Measurements from ENCODE around the gene C15orf61. TPM values are rescaled to one million over a fixed set of nuclear protein-coding genes. Genes with fewer than 3 reads are reported as not detected.

The C15orf61 gene
- total and polyA plus RNA-seq, 2 of the 13 experiments (the other 11 are each of a cell fraction or from before 2014, with no cell fraction given), result 2.1 to 6.6 TPM

DNA sequence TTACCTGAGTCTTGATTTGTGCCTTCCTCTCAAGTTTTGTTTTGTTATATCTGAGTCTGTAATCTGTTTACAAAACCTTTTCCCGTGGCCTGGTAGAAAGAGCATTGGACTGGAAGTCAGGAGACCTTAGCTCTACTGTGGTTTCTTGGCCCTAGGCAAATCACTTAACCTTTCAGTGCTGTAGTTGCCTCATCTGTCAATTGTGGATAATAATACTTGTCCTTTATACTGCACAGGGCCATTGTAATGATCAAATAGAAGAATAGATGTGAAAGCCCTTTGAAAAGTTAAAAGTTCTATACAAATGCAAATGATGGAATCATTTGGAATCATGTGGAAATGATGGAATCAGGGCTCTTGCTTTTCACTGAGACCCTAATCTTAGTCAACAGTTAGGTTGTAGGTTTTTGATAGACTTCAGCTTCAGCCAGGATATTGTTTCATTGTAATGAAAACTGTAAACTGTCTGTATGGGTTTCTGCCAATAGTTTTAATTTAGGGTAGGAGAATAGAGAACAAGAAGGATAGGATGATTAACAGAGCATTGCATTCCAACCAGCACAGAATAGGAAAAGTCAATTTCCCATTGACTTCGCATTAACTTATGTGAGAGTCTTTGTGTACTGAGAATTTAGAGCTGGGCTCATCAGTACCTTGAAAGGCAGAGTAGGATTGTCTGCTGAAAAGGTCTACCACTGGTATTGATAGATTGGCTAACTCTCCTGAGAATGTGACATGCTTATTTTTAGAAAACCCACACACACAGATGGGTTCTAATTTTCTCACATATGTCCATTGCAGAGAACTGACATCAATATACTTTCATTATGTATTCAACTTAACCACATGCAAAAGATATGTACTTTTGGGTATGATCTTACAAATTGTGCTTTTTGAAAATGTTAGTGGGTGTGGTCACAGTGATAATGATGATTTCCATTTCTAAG is 43.4 kb downstream of the C15orf61 start (continued):
- TF ChIP-seq, protein P1, sequence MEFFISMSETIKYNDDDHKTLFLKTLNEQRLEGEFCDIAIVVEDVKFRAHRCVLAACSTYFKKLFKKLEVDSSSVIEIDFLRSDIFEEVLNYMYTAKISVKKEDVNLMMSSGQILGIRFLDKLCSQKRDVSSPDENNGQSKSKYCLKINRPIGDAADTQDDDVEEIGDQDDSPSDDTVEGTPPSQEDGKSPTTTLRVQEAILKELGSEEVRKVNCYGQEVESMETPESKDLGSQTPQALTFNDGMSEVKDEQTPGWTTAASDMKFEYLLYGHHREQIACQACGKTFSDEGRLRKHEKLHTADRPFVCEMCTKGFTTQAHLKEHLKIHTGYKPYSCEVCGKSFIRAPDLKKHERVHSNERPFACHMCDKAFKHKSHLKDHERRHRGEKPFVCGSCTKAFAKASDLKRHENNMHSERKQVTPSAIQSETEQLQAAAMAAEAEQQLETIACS (CRISPR knock-in tag; IDR thresholded peaks at IDR 0.05), result no peak
- TF ChIP-seq BCL3 (CRISPR knock-in tag; IDR thresholded peaks at IDR 0.05) (no peak), ZNF253 (CRISPR knock-in tag; IDR thresholded peaks at IDR 0.05; ENCODE audit: borderline replicate concordance) (no peak), ZFP90 (CRISPR knock-in tag; IDR thresholded peaks at IDR 0.05; ENCODE audit: borderline replicate concordance) (no peak), ZFP36 (IDR thresholded peaks at IDR 0.05; ENCODE audit: borderline replicate concordance, low read depth, low read length, partially characterized antibody) (no peak), TBX2 (CRISPR knock-in tag; IDR thresholded peaks at IDR 0.05; ENCODE audit: borderline replicate concordance) (no peak), ZNF275 (CRISPR knock-in tag; IDR thresholded peaks at IDR 0.05; ENCODE audit: borderline replicate concordance) (no peak), SCMH1 (CRISPR knock-in tag; IDR thresholded peaks at IDR 0.05; ENCODE audit: borderline replicate concordance) (no peak), MATR3 (CRISPR knock-in tag; IDR thresholded peaks at IDR 0.05) (no peak)
- TF ChIP-seq, protein P2, sequence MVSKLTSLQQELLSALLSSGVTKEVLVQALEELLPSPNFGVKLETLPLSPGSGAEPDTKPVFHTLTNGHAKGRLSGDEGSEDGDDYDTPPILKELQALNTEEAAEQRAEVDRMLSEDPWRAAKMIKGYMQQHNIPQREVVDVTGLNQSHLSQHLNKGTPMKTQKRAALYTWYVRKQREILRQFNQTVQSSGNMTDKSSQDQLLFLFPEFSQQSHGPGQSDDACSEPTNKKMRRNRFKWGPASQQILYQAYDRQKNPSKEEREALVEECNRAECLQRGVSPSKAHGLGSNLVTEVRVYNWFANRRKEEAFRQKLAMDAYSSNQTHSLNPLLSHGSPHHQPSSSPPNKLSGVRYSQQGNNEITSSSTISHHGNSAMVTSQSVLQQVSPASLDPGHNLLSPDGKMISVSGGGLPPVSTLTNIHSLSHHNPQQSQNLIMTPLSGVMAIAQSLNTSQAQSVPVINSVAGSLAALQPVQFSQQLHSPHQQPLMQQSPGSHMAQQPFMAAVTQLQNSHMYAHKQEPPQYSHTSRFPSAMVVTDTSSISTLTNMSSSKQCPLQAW (CRISPR knock-in tag; IDR thresholded peaks at IDR 0.05), result no peak
